RWPE1 (cell line): ENCODE data around the gene LY6G6D.

ENCODE experiments used
- CTCF ChIA-PET: fragments of 350-600 bp; sonication (Branson Sonifier 250); formaldehyde crosslinking; extraction: SDS; loops from one replicate; lab custom pipeline; 2021; lab: Yijun Ruan, JAX
- POLR2A ChIA-PET: fragments of 400-600 bp; formaldehyde crosslinking; extraction: SDS; loops from one replicate; lab custom pipeline; 2020; ENCODE audit warnings: antibody characterized with exemption; ENCODE audit not compliant: low non-redundant PET; lab: Yijun Ruan, JAX
- DNase-seq: peaks from one replicate; pipeline ENCODE4 v3.0.0; 2012; ENCODE audit warnings: low spot score
- H3K27ac ChIP-seq: fragments of 450-650 bp; 2 replicates; pipeline ENCODE4 v1.5.1; 2017
- TF ChIP-seq, protein P1 (sequence below): fragments of 450-650 bp; conservative IDR thresholded peaks from 2 replicates; pipeline ENCODE4 v1.5.1; 2017; ENCODE audit warnings: low read depth, mild to moderate bottlenecking

The LY6G6D gene

DNA sequence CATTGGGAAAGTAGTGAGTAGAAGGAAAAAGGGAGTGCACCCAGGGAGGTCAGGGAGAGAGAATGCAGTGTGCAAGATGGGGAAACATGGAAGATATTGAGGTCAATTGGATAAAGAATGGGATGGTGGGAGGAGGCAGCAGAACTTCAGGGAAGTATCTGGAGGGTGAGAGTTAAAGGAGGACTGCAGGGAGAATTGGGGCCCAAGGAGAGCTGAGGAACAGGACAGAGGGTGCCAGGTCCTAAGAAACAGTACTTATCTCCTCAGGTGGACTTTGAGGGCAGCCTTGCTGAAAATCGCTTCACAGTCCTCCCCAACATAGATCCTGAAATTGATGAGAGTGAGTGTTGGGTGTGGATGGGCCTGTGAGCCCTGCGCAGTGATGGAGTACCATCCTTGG lies 43.1 kb downstream of the LY6G6D start:
- TF ChIP-seq, protein P1, sequence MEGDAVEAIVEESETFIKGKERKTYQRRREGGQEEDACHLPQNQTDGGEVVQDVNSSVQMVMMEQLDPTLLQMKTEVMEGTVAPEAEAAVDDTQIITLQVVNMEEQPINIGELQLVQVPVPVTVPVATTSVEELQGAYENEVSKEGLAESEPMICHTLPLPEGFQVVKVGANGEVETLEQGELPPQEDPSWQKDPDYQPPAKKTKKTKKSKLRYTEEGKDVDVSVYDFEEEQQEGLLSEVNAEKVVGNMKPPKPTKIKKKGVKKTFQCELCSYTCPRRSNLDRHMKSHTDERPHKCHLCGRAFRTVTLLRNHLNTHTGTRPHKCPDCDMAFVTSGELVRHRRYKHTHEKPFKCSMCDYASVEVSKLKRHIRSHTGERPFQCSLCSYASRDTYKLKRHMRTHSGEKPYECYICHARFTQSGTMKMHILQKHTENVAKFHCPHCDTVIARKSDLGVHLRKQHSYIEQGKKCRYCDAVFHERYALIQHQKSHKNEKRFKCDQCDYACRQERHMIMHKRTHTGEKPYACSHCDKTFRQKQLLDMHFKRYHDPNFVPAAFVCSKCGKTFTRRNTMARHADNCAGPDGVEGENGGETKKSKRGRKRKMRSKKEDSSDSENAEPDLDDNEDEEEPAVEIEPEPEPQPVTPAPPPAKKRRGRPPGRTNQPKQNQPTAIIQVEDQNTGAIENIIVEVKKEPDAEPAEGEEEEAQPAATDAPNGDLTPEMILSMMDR = no peak
- ChIA-PET POLR2A (no interaction called here), CTCF (interaction anchor here (0.7 to 2.3 kb wide), 2 partner anchors 11 to 68 kb away, joined by 4 to 11 read pairs; no protein-coding TSS in a partner anchor)
- H3K27ac ChIP-seq = no peak overlapping the region
- no peak for DNase-seq

DNA sequence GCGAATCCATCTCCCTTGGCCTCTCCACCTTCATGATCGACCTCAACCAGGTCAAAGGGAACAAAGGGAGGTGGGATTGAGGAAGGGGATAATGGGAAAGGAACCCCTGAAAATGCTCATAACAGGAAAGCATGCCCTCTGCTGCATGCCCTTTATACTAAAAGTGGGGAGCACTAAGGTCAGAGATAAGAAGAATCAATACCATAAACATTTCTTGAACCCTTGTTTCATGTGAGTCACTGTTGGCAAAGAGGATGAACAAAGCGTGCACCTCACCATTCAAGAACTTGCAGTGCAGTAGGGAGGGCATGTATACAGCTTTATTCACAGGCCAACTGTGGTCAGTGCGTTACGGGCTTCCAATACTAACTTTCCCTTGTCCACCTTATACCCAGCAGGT lies 45.6 kb downstream of the LY6G6D start:
- ChIA-PET POLR2A (no interaction called here), CTCF (interaction anchor here (0.5 kb wide), 1 partner anchor 11 kb away, joined by 3 read pairs; no protein-coding TSS in a partner anchor)
- H3K27ac ChIP-seq = no peak overlapping the region
- TF ChIP-seq, protein P1 = no peak
- no peak for DNase-seq

DNA sequence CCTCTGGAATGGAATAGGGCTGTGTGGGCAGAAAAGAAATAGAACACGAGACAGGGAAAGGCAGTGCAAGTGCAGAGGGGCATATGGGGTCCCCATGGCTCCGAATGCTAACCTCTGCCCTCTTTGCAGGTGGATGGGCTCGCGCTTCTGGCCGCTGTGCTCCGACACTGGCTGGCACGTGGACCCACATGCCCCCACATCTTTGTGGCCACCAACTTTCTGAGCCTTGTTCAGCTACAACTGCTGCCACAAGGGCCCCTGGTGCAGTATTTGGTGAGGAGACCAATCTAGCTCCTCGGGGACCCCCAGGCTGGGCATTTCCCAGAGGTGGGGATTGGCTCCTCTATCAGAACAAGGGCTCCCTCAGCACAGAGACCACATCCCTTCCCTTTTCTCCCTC lies 46.2 kb downstream of the LY6G6D start:
- ChIA-PET CTCF (no interaction called here), POLR2A (no interaction called here)
- DNase-seq = no peak
- no peak overlapping the region for H3K27ac ChIP-seq
- TF ChIP-seq, protein P1 = no peak

DNA sequence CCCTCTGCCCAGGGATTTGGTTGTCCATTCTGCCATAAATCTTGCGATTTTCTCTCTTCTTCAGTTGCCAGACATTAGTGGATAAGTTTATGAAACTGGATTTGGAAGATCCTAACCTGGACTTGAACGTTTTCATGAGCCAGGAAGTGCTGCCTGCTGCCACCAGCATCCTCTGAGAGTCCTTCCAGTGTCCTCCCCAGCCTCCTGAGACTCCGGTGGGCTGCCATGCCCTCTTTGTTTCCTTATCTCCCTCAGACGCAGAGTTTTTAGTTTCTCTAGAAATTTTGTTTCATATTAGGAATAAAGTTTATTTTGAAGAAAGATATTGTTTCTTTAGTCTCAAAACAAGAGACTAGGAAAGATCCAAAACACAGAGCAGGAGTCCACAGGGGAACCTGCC lies 47.2 kb downstream of the LY6G6D start, which contains the start of gene SAPCD1:
SAPCD1 (plus strand) TSS at position 301 of the 400 bp plus-strand sequence. CDS start 399 bp downstream, outside the sequence.
- TF ChIP-seq, protein P1 = no peak
- DNase-seq = no peak
- ChIA-PET POLR2A (no interaction called here), CTCF (no interaction called here)
- H3K27ac ChIP-seq = peak within 1 kb of the TSS; percentile 66

DNA sequence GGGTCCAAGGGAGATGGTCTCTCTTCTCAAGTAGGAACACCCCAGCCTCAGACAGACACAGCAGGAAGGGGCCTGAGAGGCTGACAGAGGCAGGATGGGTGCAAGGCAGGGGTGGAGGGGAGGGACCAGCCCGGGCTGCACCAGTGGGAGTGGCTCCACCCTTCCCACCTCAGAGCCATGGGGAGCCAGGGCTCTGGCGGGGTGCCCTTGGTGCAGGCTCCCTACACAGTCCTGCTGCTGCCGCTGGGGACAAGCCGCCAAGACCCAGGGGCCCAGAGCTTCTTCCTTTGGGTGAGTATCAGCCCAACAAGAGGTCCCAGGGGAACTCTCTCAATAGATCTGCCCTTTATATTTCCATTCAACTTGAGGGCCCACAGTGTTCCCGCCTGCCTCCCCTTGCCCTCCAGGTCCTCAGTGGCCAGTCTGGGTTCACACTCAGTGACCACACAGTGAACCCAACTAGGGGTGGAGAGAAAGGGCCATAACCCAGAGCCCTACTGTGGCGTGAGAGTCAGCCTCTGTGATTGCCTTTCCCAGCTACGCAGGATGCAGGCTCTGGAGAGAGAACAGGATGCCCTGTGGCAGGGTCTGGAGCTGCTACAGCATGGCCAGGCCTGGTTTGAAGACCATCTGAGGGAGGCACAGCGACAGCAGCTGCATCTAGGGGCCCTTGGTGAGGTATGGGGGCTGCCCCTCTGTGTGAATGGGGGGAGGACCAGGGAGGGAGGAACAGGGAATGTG lies 47.9 kb downstream of the LY6G6D start:
- TF ChIP-seq, protein P1 = no peak
- CTCF ChIA-PET = no interaction called here
- peak overlapping the region; percentile 66 for H3K27ac ChIP-seq
- POLR2A ChIA-PET = no interaction called here
- DNase-seq = no peak

DNA sequence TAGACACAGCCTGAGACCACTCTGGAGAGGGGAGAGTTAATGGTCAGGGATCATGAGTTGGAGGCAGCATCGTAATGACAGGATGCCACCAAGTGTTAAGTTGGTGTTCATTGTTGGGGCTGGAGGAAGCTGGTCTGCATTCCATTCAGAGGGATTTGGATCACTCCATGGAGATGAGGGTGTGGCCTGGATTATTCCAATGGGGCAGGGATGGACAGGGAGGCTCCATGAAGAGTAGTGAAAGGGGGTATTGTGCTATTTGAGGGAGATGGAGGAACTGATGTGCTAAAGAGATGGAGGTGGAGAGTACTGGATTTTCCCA lies 48.4 kb downstream of the LY6G6D start:
- peak overlapping the region; percentile 66 for H3K27ac ChIP-seq
- DNase-seq = peak; percentile 58
- TF ChIP-seq, protein P1 = no peak
- ChIA-PET CTCF (no interaction called here), POLR2A (no interaction called here)
